SH-SY5Y (cell line): ENCODE measurements around the gene KLF13.

ENCODE experiments used
- GATA2 ChIP-seq: IDR thresholded peaks from 2 replicates; pipeline ENCODE4 v1.6.1; 2011; ENCODE audit warnings: mild to moderate bottlenecking, low read depth, low read length
- GATA3 ChIP-seq: IDR thresholded peaks from 2 replicates; pipeline ENCODE4 v1.6.1; 2011; ENCODE audit warnings: low read depth, mild to moderate bottlenecking, low read length, moderate library complexity

DNA sequence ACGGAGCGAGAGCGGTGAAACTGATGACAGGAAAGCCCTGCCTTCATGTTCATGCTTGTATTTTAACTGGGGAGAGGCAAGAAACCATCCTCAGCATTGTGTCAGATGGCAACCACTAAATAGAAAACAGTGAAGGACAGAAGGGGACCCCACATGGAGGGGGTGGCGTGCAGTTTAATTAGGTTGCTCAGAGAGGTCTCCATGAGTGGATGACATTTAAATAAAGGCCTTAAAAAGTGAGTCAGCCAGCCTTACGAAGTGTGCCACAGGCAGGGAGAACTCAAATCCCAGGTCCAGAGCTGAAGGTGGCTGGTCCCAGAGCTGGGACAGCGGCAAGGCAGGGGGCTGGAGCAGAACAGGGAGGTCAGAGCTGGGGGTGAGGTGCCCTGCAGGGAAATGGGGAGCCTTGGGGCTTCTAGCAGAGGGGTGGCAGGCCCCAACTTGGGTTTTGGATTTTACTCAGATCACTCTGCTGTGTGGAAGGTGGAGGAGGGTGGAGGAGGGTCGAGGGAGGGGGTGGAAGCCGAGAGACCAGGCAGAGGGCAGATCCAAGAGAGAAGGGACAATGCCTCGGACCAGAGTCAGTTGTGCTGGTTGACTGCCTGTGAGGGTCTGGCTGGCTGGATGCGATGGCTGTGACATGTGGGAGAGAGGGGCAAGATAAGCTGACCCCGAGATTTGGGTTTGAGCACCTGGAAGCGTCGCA, 73.7 kb downstream of the KLF13 start:
- TF ChIP-seq GATA2 (no peak), GATA3 (no peak)
